H9 (cell line): Measurements from ENCODE around the gene ZNF407. TPM values are rescaled to one million over a fixed set of nuclear protein-coding genes. Genes with fewer than 3 reads are reported as not detected.

Source experiments
- DNase-seq: peaks from one replicate; pipeline ENCODE4 v3.0.0-alpha.2; 2017
- H2AFZ ChIP-seq: one replicate; pipeline ENCODE4 v1.6.1; 2013; ENCODE audit warnings: mild to moderate bottlenecking, low read length, control low read depth, moderate library complexity
- H2AK5ac ChIP-seq: 2 replicates; pipeline ENCODE4 v1.6.1; 2013; ENCODE audit warnings: low read length, control low read depth, mixed read lengths; ENCODE audit not compliant: insufficient read length
- H2BK120ac ChIP-seq: one replicate; pipeline ENCODE4 v1.6.1; 2013; ENCODE audit warnings: low read depth, mild to moderate bottlenecking, low read length, control low read depth, inconsistent platforms; ENCODE audit not compliant: poor library complexity, severe bottlenecking
- H2BK12ac ChIP-seq: 2 replicates; pipeline ENCODE4 v1.6.1; 2013; ENCODE audit warnings: low read length, control low read depth, mixed read lengths, low read depth; ENCODE audit not compliant: insufficient read length
- H2BK15ac ChIP-seq: 2 replicates; pipeline ENCODE4 v1.6.1; 2013; ENCODE audit warnings: low read depth, low read length, control low read depth
- H2BK20ac ChIP-seq: one replicate; pipeline ENCODE4 v1.6.1; 2013; ENCODE audit warnings: low read depth, mild to moderate bottlenecking, low read length, control low read depth, inconsistent platforms; ENCODE audit not compliant: poor library complexity, severe bottlenecking
- H2BK5ac ChIP-seq: 2 replicates; pipeline ENCODE4 v1.6.1; 2013; ENCODE audit warnings: low read length, control low read depth, mixed read lengths; ENCODE audit not compliant: insufficient read length
- H3K14ac ChIP-seq: 2 replicates; pipeline ENCODE4 v1.6.1; 2013; ENCODE audit warnings: low read length, control low read depth; ENCODE audit not compliant: insufficient read depth
- H3K18ac ChIP-seq: 2 replicates; pipeline ENCODE4 v1.6.1; 2013; ENCODE audit warnings: low read depth, mild to moderate bottlenecking, mixed read lengths, low read length, control low read depth; ENCODE audit not compliant: insufficient read length
- H3K23ac ChIP-seq: 2 replicates; pipeline ENCODE4 v1.6.1; 2013; ENCODE audit warnings: low read length, control low read depth, mixed read lengths, low read depth; ENCODE audit not compliant: insufficient read length
- H3K23me2 ChIP-seq: 2 replicates; pipeline ENCODE4 v1.6.1; 2013; ENCODE audit warnings: low read depth, mild to moderate bottlenecking, mixed read lengths, low read length, control low read depth; ENCODE audit not compliant: insufficient read length, poor library complexity, severe bottlenecking
- H3K27ac ChIP-seq: 2 replicates; pipeline ENCODE4 v1.5.1; 2013; ENCODE audit warnings: low read length, control low read depth, mixed read lengths, low read depth; ENCODE audit not compliant: insufficient read length
- H3K27me3 ChIP-seq: 2 replicates; pipeline ENCODE4 v1.6.1; 2013; ENCODE audit warnings: low read length, control low read depth, inconsistent platforms; ENCODE audit not compliant: insufficient read depth
- H3K4ac ChIP-seq: 2 replicates; pipeline ENCODE4 v1.6.1; 2013; ENCODE audit warnings: low read depth, mild to moderate bottlenecking, control low read depth, inconsistent platforms, low read length, moderate library complexity
- H3K4me1 ChIP-seq: 2 replicates; pipeline ENCODE4 v1.6.1; 2013; ENCODE audit warnings: low read length, control low read depth, inconsistent platforms; ENCODE audit not compliant: insufficient read depth
- H3K4me2 ChIP-seq: 2 replicates; pipeline ENCODE4 v1.6.1; 2013; ENCODE audit warnings: low read length, control low read depth, mixed read lengths; ENCODE audit not compliant: insufficient read length, insufficient read depth
- H3K56ac ChIP-seq: 2 replicates; pipeline ENCODE4 v1.6.1; 2013; ENCODE audit warnings: low read depth, mild to moderate bottlenecking, mixed read lengths, low read length, control low read depth; ENCODE audit not compliant: insufficient read length
- H3K79me1 ChIP-seq: 2 replicates; pipeline ENCODE4 v1.6.1; 2013; ENCODE audit warnings: low read depth, mild to moderate bottlenecking, moderate library complexity, low read length, control low read depth, inconsistent platforms; ENCODE audit not compliant: insufficient read depth, poor library complexity, severe bottlenecking
- H3K79me2 ChIP-seq: 2 replicates; pipeline ENCODE4 v1.6.1; 2013; ENCODE audit warnings: low read length, control low read depth, inconsistent platforms; ENCODE audit not compliant: insufficient read depth
- H3K9ac ChIP-seq: 2 replicates; pipeline ENCODE4 v1.6.1; 2013; ENCODE audit warnings: low read length, control low read depth, mixed read lengths; ENCODE audit not compliant: insufficient read length; ENCODE audit errors: extremely low read depth
- H3K9me3 ChIP-seq: one replicate; pipeline ENCODE4 v1.6.1; 2013; ENCODE audit warnings: low read depth, low read length, inconsistent platforms; ENCODE audit not compliant: control insufficient read depth
- H3T11ph ChIP-seq: one replicate; pipeline ENCODE4 v1.6.1; 2013; ENCODE audit warnings: mild to moderate bottlenecking, low read length, control low read depth, inconsistent platforms
- H4K20me1 ChIP-seq: one replicate; pipeline ENCODE4 v1.6.1; 2013; ENCODE audit not compliant: control insufficient read depth, insufficient read length, insufficient read depth
- H4K5ac ChIP-seq: 2 replicates; pipeline ENCODE4 v1.6.1; 2013; ENCODE audit warnings: low read depth, mild to moderate bottlenecking, mixed read lengths, low read length, control low read depth; ENCODE audit not compliant: insufficient read length
- H4K8ac ChIP-seq: replicated peaks from 2 replicates; pipeline ENCODE4 v1.6.1; 2013; ENCODE audit warnings: low read length, control low read depth, mixed read lengths, low read depth; ENCODE audit not compliant: insufficient read length
- H4K91ac ChIP-seq: 2 replicates; pipeline ENCODE4 v1.6.1; 2013; ENCODE audit warnings: low read depth, mild to moderate bottlenecking, moderate library complexity, mixed read lengths, low read length, control low read depth; ENCODE audit not compliant: insufficient read length
- H3K27ac Mint-ChIP-seq, 3 experiments: 2 replicates in 2 of 3; 3 replicates in 1 of 3; pipeline ENCODE4 v1.8.0; 2020 to 2021; ENCODE audit warnings: mixed read lengths in 3 of 3, mild to moderate bottlenecking in 1 of 3, moderate library complexity in 1 of 3
- H3K27me3 Mint-ChIP-seq: 2 replicates; pipeline ENCODE4 v1.8.0; 2021; ENCODE audit warnings: low read depth, mild to moderate bottlenecking, moderate library complexity, mixed read lengths
- H3K36me3 Mint-ChIP-seq, 3 experiments: 2 replicates in 2 of 3; 3 replicates in 1 of 3; pipeline ENCODE4 v1.8.0; 2020 to 2021; ENCODE audit warnings: low read depth in 3 of 3, mixed read lengths in 3 of 3; ENCODE audit not compliant: insufficient read depth in 1 of 3
- H3K4me1 Mint-ChIP-seq, 2 experiments: 2 replicates each; pipeline ENCODE4 v1.8.0; 2020; ENCODE audit warnings: mixed read lengths in 2 of 2
- H3K4me3 Mint-ChIP-seq, 2 experiments: 2 replicates in 1 of 2; 3 replicates in 1 of 2; pipeline ENCODE4 v1.8.0; 2020 to 2021; ENCODE audit warnings: mild to moderate bottlenecking in 2 of 2, mixed read lengths in 2 of 2, moderate library complexity in 1 of 2
- H3K9me3 Mint-ChIP-seq, 2 experiments: 2 replicates in 1 of 2; 3 replicates in 1 of 2; pipeline ENCODE4 v1.8.0; 2020; ENCODE audit warnings: mild to moderate bottlenecking in 2 of 2, mixed read lengths in 2 of 2, moderate library complexity in 1 of 2
- WGBS: extraction: QIAGEN DNeasy Blood & Tissue Kit; methylation state at CpG from one replicate; pipeline ENCODE4 v1.1.7; 2013; ENCODE audit warnings: missing lambda C conversion rate, low lambda C conversion rate, mixed read lengths; ENCODE audit not compliant: insufficient read length; ENCODE audit errors: extremely low coverage; 5-methylcytosine and 5-hydroxymethylcytosine counted together
- total RNA-seq: library from RNA; stranded (reverse); gene quantifications from 2 replicates; pipeline ENCODE4 v1.2.1, GENCODE V29; 2021
- TF ChIP-seq, protein P1 (sequence below): fragments of 200-600 bp; sonication (generic); conservative IDR thresholded peaks from 3 replicates; pipeline ENCODE4 v1.8.0; 2021; ENCODE audit warnings: antibody characterized with exemption, mild to moderate bottlenecking

Gene ZNF407
- total RNA-seq, 1 experiment from 2014 or later: 8.7 TPM

DNA sequence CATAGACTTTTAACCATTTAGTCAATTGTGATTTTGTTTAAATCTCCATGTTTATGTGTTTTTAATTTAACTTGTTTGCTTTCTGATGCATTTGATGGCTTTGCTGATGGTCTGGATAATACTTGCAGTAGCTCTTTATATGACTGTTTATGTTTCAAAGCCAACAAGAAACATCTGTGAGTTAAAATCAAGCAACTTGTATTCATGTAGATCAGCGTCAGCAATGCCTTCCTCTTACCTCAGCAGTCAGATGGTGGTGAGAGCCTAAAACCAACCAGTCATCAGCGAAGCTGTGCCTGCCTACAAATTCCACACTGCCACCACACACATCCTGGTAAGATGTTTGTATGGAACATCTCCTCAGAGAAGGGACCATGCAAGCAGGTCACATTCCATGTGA lies 379.4 kb downstream of the ZNF407 start:
- no peaks in the 10 kb centered on the region for H3K36me3 Mint-ChIP-seq
- H3K4me2 ChIP-seq: no peak overlapping the region
- no peak overlapping the region for H3K56ac ChIP-seq
- no peak overlapping the region for H3K9ac ChIP-seq
- H2BK15ac ChIP-seq: no peak overlapping the region
- no peaks in the 10 kb centered on the region for H3K9me3 ChIP-seq
- no peaks in the 10 kb centered on the region for H4K20me1 ChIP-seq
- no peak overlapping the region for H3K4me3 Mint-ChIP-seq
- H3K4me1 Mint-ChIP-seq: no peaks in the 10 kb centered on the region
- no peaks in the 10 kb centered on the region for H3K23me2 ChIP-seq
- H3K14ac ChIP-seq: no peak overlapping the region
- H2BK12ac ChIP-seq: no peak overlapping the region
- H3K27me3 ChIP-seq: no peaks in the 10 kb centered on the region
- no peaks in the 10 kb centered on the region for H3K4me1 ChIP-seq
- H4K91ac ChIP-seq: no peak overlapping the region
- H4K5ac ChIP-seq: no peak overlapping the region
- no peak overlapping the region for H3K27ac Mint-ChIP-seq
- H3T11ph ChIP-seq: no peak overlapping the region
- H2AK5ac ChIP-seq: no peak overlapping the region
- TF ChIP-seq, protein P1, sequence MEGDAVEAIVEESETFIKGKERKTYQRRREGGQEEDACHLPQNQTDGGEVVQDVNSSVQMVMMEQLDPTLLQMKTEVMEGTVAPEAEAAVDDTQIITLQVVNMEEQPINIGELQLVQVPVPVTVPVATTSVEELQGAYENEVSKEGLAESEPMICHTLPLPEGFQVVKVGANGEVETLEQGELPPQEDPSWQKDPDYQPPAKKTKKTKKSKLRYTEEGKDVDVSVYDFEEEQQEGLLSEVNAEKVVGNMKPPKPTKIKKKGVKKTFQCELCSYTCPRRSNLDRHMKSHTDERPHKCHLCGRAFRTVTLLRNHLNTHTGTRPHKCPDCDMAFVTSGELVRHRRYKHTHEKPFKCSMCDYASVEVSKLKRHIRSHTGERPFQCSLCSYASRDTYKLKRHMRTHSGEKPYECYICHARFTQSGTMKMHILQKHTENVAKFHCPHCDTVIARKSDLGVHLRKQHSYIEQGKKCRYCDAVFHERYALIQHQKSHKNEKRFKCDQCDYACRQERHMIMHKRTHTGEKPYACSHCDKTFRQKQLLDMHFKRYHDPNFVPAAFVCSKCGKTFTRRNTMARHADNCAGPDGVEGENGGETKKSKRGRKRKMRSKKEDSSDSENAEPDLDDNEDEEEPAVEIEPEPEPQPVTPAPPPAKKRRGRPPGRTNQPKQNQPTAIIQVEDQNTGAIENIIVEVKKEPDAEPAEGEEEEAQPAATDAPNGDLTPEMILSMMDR: no peak
- H3K79me1 ChIP-seq: no peaks in the 10 kb centered on the region
- H2AFZ ChIP-seq: no peak overlapping the region
- no peak for DNase-seq
- WGBS: no CpG with 5 or more reads among the region's 2 CpGs
- no peak overlapping the region for H2BK5ac ChIP-seq
- no peak overlapping the region for H2BK120ac ChIP-seq
- H4K8ac ChIP-seq: no peak overlapping the region
- H3K23ac ChIP-seq: no peak overlapping the region
- no peaks in the 10 kb centered on the region for H3K27me3 Mint-ChIP-seq
- H3K9me3 Mint-ChIP-seq: no peaks in the 10 kb centered on the region
- H3K4ac ChIP-seq: no peak overlapping the region
- H3K27ac ChIP-seq: no peak overlapping the region
- H3K18ac ChIP-seq: no peak overlapping the region
- no peak overlapping the region for H2BK20ac ChIP-seq
- H3K79me2 ChIP-seq: no peaks in the 10 kb centered on the region
